CD4-positive, alpha-beta T cell (primary cell): ENCODE measurements around the gene TENM4. TPM values are rescaled to one million over a fixed set of nuclear protein-coding genes. Genes with fewer than 3 reads are reported as not detected.

Experiments
- ATAC-seq: fragments of 200-7000 bp; cut with Tn5 transposase; one replicate; pipeline ENCODE4 v1.10.0; 2022; ENCODE audit warnings: mild to moderate bottlenecking; ENCODE audit not compliant: poor library complexity
- CTCF ChIA-PET: fragments of 350-600 bp; sonication (Branson Sonifier 250); formaldehyde crosslinking; loops from one replicate; lab custom pipeline; 2021; ENCODE audit warnings: antibody characterized with exemption, inconsistent platforms; lab: Charles Lee
- POLR2A ChIA-PET: fragments of 350-600 bp; sonication (Branson Sonifier 250); formaldehyde crosslinking; loops from one replicate; lab custom pipeline; 2021; ENCODE audit warnings: antibody characterized with exemption, inconsistent platforms; lab: Charles Lee
- DNase-seq, 14 experiments: peaks; one replicate each; pipeline ENCODE4 v3.0.0-alpha.2; 2013 to 2020; ENCODE audit warnings: mixed read lengths in 2 of 14
- H3K27ac ChIP-seq, 2 donors: one replicate each; pipeline versions ENCODE4 v1.5.1 to v1.7.0; 2013; ENCODE audit warnings: low read length in 2 of 2, low read depth in 1 of 2, mild to moderate bottlenecking in 1 of 2
- H3K27me3 ChIP-seq, 2 experiments: 1 replicate in 1 of 2; 2 replicates in 1 of 2; pipeline versions ENCODE4 v1.6.1 to v1.7.0; 2013; ENCODE audit warnings: low read length in 2 of 2, control low read depth in 1 of 2, mild to moderate bottlenecking in 1 of 2, moderate library complexity in 1 of 2; ENCODE audit not compliant: insufficient read depth in 2 of 2, control insufficient read depth in 1 of 2
- H3K36me3 ChIP-seq: one replicate; pipeline ENCODE4 v1.6.1; 2013; ENCODE audit warnings: low read length, control low read depth; ENCODE audit not compliant: insufficient read depth
- H3K4me1 ChIP-seq: one replicate; pipeline ENCODE4 v1.6.1; 2013; ENCODE audit warnings: low read length, control low read depth; ENCODE audit not compliant: insufficient read depth
- H3K4me3 ChIP-seq: one replicate; pipeline ENCODE4 v1.5.1; 2013; ENCODE audit warnings: mild to moderate bottlenecking, low read length, moderate library complexity
- H3K9me3 ChIP-seq, 2 experiments: 1 replicate in 1 of 2; 2 replicates in 1 of 2; pipeline versions ENCODE4 v1.6.1 to v1.7.0; 2013; ENCODE audit warnings: low read length in 2 of 2, mild to moderate bottlenecking in 2 of 2, control low read depth in 1 of 2, moderate library complexity in 1 of 2; ENCODE audit not compliant: control insufficient read depth in 1 of 2, insufficient read depth in 1 of 2
- H3K27ac Mint-ChIP-seq: one replicate; pipeline ENCODE4 v1.8.0; 2020; ENCODE audit warnings: mixed read lengths
- H3K27me3 Mint-ChIP-seq: one replicate; pipeline ENCODE4 v1.8.0; 2021; ENCODE audit warnings: mixed read lengths
- H3K36me3 Mint-ChIP-seq: one replicate; pipeline ENCODE4 v1.8.0; 2021; ENCODE audit warnings: low read depth, mixed read lengths
- H3K4me1 Mint-ChIP-seq: one replicate; pipeline ENCODE4 v1.8.0; 2021; ENCODE audit warnings: low read depth, mixed read lengths
- H3K4me3 Mint-ChIP-seq: one replicate; pipeline ENCODE4 v1.8.0; 2020; ENCODE audit warnings: mild to moderate bottlenecking, mixed read lengths
- H3K9me3 Mint-ChIP-seq: one replicate; pipeline ENCODE4 v1.8.0; 2020; ENCODE audit warnings: mixed read lengths
- intact Hi-C, 2 experiments: fragments of 100-400 bp; cut with DNase I in 1 of 2; cut with micrococcal nuclease in 1 of 2; formaldehyde crosslinking; loops; one replicate each; pipeline versions ENCODE4 v1.15.1 to v1.9.0; 2023 to 2025; cut with DNase I, micrococcal nuclease
- total RNA-seq, 174 experiments: library from RNA in 2 of 174; stranded (reverse) in 2 of 174; gene quantifications; one replicate each; pipeline ENCODE4 v1.2.3 and lab custom pipeline; 2021 to 2026
- TF ChIP-seq, protein P1 (sequence below): fragments of 200-600 bp; IDR thresholded peaks from one replicate; pipeline ENCODE4 v1.8.0; 2022; ENCODE audit warnings: antibody characterized with exemption, mild to moderate bottlenecking

Gene TENM4
- total RNA-seq, 2 experiments from 2014 or later, result 0.22 to 0.31 TPM

DNA sequence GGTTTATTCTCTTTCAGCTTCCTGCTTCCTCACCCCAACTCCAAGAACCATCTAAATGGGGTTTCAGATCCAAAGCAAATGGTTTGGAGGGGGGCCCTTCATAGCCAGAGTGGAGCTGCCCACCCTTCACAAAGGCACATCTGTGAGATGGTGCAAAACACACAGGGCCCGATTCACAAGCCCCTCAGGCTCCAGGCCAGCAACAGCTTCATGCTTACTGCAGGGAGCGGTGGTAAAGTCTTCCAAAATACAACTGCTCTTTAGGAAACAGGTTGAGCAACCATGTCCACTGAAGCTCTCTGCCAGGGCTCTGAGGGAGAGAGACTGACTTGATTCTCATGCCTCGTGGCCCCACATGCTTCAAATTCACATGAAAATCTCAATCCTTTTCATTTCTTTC is 653.1 kb downstream of the TENM4 start:
- Histone ChIP-seq H3K27me3 (no peaks in the 10 kb centered on the region), H3K9me3 (peaks cover 0 to 4% of the 10 kb centered on the region in 2 experiments), H3K4me1 (no peaks in the 10 kb centered on the region), H3K36me3 (no peaks in the 10 kb centered on the region), H3K4me3 (no peak overlapping the region), H3K27ac (no peak overlapping the region)
- no peaks in the 10 kb centered on the region for H3K36me3 Mint-ChIP-seq
- ChIA-PET POLR2A (no interaction called here), CTCF (no interaction called here)
- H3K9me3 Mint-ChIP-seq, result no peaks in the 10 kb centered on the region
- intact Hi-C loops, result no loop called here
- no peak overlapping the region for H3K4me3 Mint-ChIP-seq
- no peaks in the 10 kb centered on the region for H3K4me1 Mint-ChIP-seq
- peaks cover 30% of the 10 kb centered on the region for H3K27me3 Mint-ChIP-seq
- TF ChIP-seq, protein P1, sequence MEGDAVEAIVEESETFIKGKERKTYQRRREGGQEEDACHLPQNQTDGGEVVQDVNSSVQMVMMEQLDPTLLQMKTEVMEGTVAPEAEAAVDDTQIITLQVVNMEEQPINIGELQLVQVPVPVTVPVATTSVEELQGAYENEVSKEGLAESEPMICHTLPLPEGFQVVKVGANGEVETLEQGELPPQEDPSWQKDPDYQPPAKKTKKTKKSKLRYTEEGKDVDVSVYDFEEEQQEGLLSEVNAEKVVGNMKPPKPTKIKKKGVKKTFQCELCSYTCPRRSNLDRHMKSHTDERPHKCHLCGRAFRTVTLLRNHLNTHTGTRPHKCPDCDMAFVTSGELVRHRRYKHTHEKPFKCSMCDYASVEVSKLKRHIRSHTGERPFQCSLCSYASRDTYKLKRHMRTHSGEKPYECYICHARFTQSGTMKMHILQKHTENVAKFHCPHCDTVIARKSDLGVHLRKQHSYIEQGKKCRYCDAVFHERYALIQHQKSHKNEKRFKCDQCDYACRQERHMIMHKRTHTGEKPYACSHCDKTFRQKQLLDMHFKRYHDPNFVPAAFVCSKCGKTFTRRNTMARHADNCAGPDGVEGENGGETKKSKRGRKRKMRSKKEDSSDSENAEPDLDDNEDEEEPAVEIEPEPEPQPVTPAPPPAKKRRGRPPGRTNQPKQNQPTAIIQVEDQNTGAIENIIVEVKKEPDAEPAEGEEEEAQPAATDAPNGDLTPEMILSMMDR, result no peak
- DNase-seq, result no peak
- ATAC-seq, result no peak
- no peak overlapping the region for H3K27ac Mint-ChIP-seq

DNA sequence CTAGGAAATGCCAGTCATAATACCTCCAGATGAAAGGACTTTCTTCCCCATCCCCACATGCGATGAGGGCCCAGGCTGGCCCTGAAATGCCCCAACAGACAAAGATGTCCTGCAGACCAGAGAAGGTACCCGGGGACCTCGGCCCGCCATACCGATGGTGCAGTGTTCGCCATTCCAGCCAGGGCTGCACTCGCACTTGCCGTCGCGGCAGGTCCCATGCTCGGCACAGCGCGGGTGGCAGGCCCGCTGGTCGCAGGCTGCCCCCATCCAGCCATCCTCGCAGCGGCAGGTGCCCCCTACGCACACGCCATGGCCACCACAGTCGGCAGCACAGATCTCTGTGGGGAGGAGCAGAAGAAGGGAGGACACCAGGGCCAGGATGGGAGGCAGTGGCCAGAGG is 654.1 kb downstream of the TENM4 start:
- no peak for ATAC-seq
- no peaks in the 10 kb centered on the region for H3K27me3 ChIP-seq
- H3K9me3 Mint-ChIP-seq, result no peaks in the 10 kb centered on the region
- H3K4me3 ChIP-seq, result no peak overlapping the region
- H3K4me1 Mint-ChIP-seq, result no peaks in the 10 kb centered on the region
- H3K4me3 Mint-ChIP-seq, result no peak overlapping the region
- POLR2A ChIA-PET, result no interaction called here
- no peaks in the 10 kb centered on the region for H3K36me3 Mint-ChIP-seq
- CTCF ChIA-PET, result no interaction called here
- peaks cover 0 to 4% of the 10 kb centered on the region in 2 experiments for H3K9me3 ChIP-seq
- TF ChIP-seq, protein P1, result no peak
- DNase-seq, result no peak
- intact Hi-C loops, result no loop called here
- H3K4me1 ChIP-seq, result no peaks in the 10 kb centered on the region
- no peak overlapping the region for H3K27ac ChIP-seq
- peaks cover 24% of the 10 kb centered on the region for H3K27me3 Mint-ChIP-seq
- H3K27ac Mint-ChIP-seq, result no peak overlapping the region
- no peaks in the 10 kb centered on the region for H3K36me3 ChIP-seq

DNA sequence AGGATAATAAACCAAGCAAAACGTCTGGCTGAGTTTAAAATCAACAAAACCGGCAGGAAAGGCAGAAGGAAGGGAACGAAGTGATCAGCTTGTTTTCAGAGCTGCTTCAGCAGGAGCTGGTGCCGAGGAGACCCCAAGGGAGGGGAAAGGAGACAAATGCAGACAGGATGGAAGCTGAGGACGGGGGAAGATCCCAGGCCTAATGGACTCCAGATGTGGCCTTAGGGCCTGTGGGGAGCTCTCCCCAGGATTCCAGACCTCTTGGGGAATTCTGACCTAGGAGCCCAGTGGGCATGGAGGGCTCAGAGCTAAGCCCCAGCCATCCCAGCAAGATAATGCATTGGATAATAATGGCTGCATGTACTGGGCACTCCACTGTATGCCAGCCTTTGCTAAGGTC is 654.7 kb downstream of the TENM4 start:
- Histone ChIP-seq H3K4me3 (no peak overlapping the region), H3K27me3 (no peaks in the 10 kb centered on the region), H3K27ac (no peak overlapping the region), H3K9me3 (peaks cover 0 to 4% of the 10 kb centered on the region in 2 experiments), H3K36me3 (no peaks in the 10 kb centered on the region), H3K4me1 (no peaks in the 10 kb centered on the region)
- CTCF ChIA-PET, result no interaction called here
- Mint-ChIP-seq H3K9me3 (no peaks in the 10 kb centered on the region), H3K4me1 (no peaks in the 10 kb centered on the region), H3K4me3 (no peak overlapping the region), H3K27me3 (peaks cover 20% of the 10 kb centered on the region), H3K36me3 (no peaks in the 10 kb centered on the region), H3K27ac (no peak overlapping the region)
- intact Hi-C loops, result no loop called here
- POLR2A ChIA-PET, result no interaction called here
- TF ChIP-seq, protein P1, result no peak
- ATAC-seq (no peak), DNase-seq (no peak)
